Esophagus mucosa (tissue), 1 donor: ENCODE results near the gene COG2. TPM values are rescaled to one million over a fixed set of nuclear protein-coding genes. Genes with fewer than 3 reads are reported as not detected.
"Not testable (repeated sequence)": the region's sequence is repeated elsewhere in the genome, so short reads cannot be mapped to it uniquely, and the experiment has no call there.

Experiments used
- ATAC-seq: fragments of 200-7000 bp; cut with Tn5 transposase; one replicate; pipeline ENCODE4 v1.9.1; 2020
- total RNA-seq: library from RNA; stranded (reverse); gene quantifications from one replicate; pipeline ENCODE4 v1.2.4, GENCODE V29; 2023
- donor health status: DM: yes; HTN: yes; CAD: no.

Gene COG2
- total RNA-seq, 1 donor from 2014 or later, result 16.5 TPM

GRCh38 chr1:230679825-230680224 is 37.5 kb downstream of the COG2 start:
- no peak for ATAC-seq

GRCh38 chr1:230680300-230681025 is 38.2 kb downstream of the COG2 start:
- no peak for ATAC-seq

GRCh38 chr1:230681599-230681998 is 39.3 kb downstream of the COG2 start:
- ATAC-seq, result peak; percentile 89

- ATAC-seq, result no peak
These were observed 40.0 kb downstream of the COG2 start for GRCh38 chr1:230682274-230682673.

GRCh38 chr1:230682882-230683610 is 40.8 kb downstream of the COG2 start:
- no peak for ATAC-seq

- ATAC-seq, result peak; percentile 91
These were observed 41.9 kb downstream of the COG2 start for GRCh38 chr1:230684146-230684545.

GRCh38 chr1:230684998-230685397 is 42.7 kb downstream of the COG2 start:
- no peak for ATAC-seq

GRCh38 chr1:230686747-230687146 is 44.5 kb downstream of the COG2 start:
- no peak for ATAC-seq

- no peak for ATAC-seq
These were observed 47.8 kb downstream of the COG2 start for GRCh38 chr1:230690101-230690500.

GRCh38 chr1:230691615-230692014 is 49.3 kb downstream of the COG2 start:
- ATAC-seq, result no peak

- no peak for ATAC-seq
These were observed 50.9 kb downstream of the COG2 start for GRCh38 chr1:230693221-230693620.

GRCh38 chr1:230693777-230694176 is 51.5 kb downstream of the COG2 start:
- ATAC-seq, result no peak

GRCh38 chr1:230694464-230694863 is 52.2 kb downstream of the COG2 start:
- peak; percentile 15 for ATAC-seq

GRCh38 chr1:230694991-230695390 is 52.7 kb downstream of the COG2 start:
- ATAC-seq, result no peak

GRCh38 chr1:230696218-230696617 is 53.9 kb downstream of the COG2 start:
- ATAC-seq, result no peak

GRCh38 chr1:230696722-230697437 is 54.6 kb downstream of the COG2 start:
- no peak for ATAC-seq

GRCh38 chr1:230698130-230698529 is 55.8 kb downstream of the COG2 start:
- no peak for ATAC-seq

- not testable (repeated sequence) for ATAC-seq
These were observed 56.7 kb downstream of the COG2 start for GRCh38 chr1:230698964-230699363.

- ATAC-seq, result no peak
These were observed 57.4 kb downstream of the COG2 start for GRCh38 chr1:230699716-230700115.

- no peak for ATAC-seq
These were observed 57.9 kb downstream of the COG2 start for GRCh38 chr1:230700132-230700531.

GRCh38 chr1:230701434-230701833 is 59.2 kb downstream of the COG2 start:
- no peak for ATAC-seq

- no peak for ATAC-seq
These were observed 59.9 kb downstream of the COG2 start for GRCh38 chr1:230701895-230702768.
